Bronchial epithelial cell (primary cell): ENCODE results near the gene MTO1. TPM values are rescaled to one million over a fixed set of nuclear protein-coding genes. Genes with fewer than 3 reads are reported as not detected.

ENCODE experiments used
- DNase-seq: peaks from one replicate; pipeline ENCODE4 v3.0.0-alpha.2; 2010; ENCODE audit warnings: low read depth
- FAIRE-seq: peaks from 2 replicates; lab custom pipeline; 2011; peaks lifted over from hg19 to GRCh38; lab: Jason Lieb, UNC
- H3K27me3 ChIP-seq: 2 replicates; pipeline ENCODE4 v1.5.1; 2011; ENCODE audit warnings: low read length; ENCODE audit not compliant: control insufficient read depth, insufficient read depth
- H3K36me3 ChIP-seq: 2 replicates; pipeline ENCODE4 v1.5.1; 2011; ENCODE audit warnings: low read length; ENCODE audit not compliant: control insufficient read depth, insufficient read depth
- H3K4me3 ChIP-seq: 2 replicates; pipeline ENCODE4 v1.5.1; 2011; ENCODE audit warnings: mild to moderate bottlenecking, low read depth, low read length, control low read depth
- CTCF ChIP-seq: IDR thresholded peaks from 2 replicates; pipeline ENCODE4 v1.5.1; 2011; ENCODE audit warnings: mild to moderate bottlenecking, moderate library complexity, low read length, control low read depth, inconsistent platforms; ENCODE audit not compliant: insufficient read depth, severe bottlenecking
- total RNA-seq: library from RNA; depleted of rRNA; stranded (reverse); fragments of >200 nt; gene quantifications from 2 replicates; pipeline ENCODE4 v1.2.1, GENCODE V29; 2014

MTO1 gene
- total RNA-seq, 1 donor from 2014 or later, result 40.3 TPM

- DNase-seq (no peak), FAIRE-seq (no peak)
- Histone ChIP-seq H3K4me3 (no peak overlapping the region), H3K36me3 (peaks cover 17% of the 10 kb centered on the region), H3K27me3 (no peaks in the 10 kb centered on the region)
- TF ChIP-seq CTCF, result no peak
These were observed 10.3 kb downstream of the MTO1 start for GRCh38 chr6:73471686-73472290.

- no peak for TF ChIP-seq CTCF
- H3K27me3 ChIP-seq, result no peaks in the 10 kb centered on the region
- no peak overlapping the region for H3K4me3 ChIP-seq
- peaks cover 18% of the 10 kb centered on the region for H3K36me3 ChIP-seq
- no peak for DNase-seq
- no peak for FAIRE-seq
These were observed 15.2 kb downstream of the MTO1 start for GRCh38 chr6:73476723-73477122.

GRCh38 chr6:73477407-73477806, 15.9 kb downstream of the MTO1 start:
- DNase-seq (no peak), FAIRE-seq (no peak)
- no peaks in the 10 kb centered on the region for H3K27me3 ChIP-seq
- no peak for TF ChIP-seq CTCF
- H3K4me3 ChIP-seq, result no peak overlapping the region
- peaks cover 24% of the 10 kb centered on the region for H3K36me3 ChIP-seq

- no peak for TF ChIP-seq CTCF
- H3K36me3 ChIP-seq, result peaks cover 13% of the 10 kb centered on the region
- FAIRE-seq, result no peak
These were observed 20.4 kb downstream of the MTO1 start for GRCh38 chr6:73481969-73482368.

GRCh38 chr6:73484438-73484837, 22.9 kb downstream of the MTO1 start:
- TF ChIP-seq CTCF, result no peak
- DNase-seq, result no peak
- H3K4me3 ChIP-seq, result no peak overlapping the region
- peaks cover 16% of the 10 kb centered on the region for H3K36me3 ChIP-seq
- no peak for FAIRE-seq
- no peaks in the 10 kb centered on the region for H3K27me3 ChIP-seq

More at GRCh38 chr6:73481969-73482368, 20.4 kb downstream of the MTO1 start:
- no peak for DNase-seq
- H3K27me3 ChIP-seq, result no peaks in the 10 kb centered on the region
- H3K4me3 ChIP-seq, result no peak overlapping the region

GRCh38 chr6:73487473-73487872, 25.9 kb downstream of the MTO1 start:
- H3K27me3 ChIP-seq, result no peaks in the 10 kb centered on the region
- no peak for TF ChIP-seq CTCF
- DNase-seq (no peak), FAIRE-seq (no peak)
- H3K4me3 ChIP-seq, result no peak overlapping the region
- peaks cover 12% of the 10 kb centered on the region for H3K36me3 ChIP-seq
